GM15510 (cell line): Measurements from ENCODE around the gene PTX4.

ENCODE experiments used
- POLR2A ChIP-seq: IDR thresholded peaks from 3 replicates; pipeline ENCODE4 v1.6.1; 2011; ENCODE audit warnings: borderline replicate concordance; ENCODE audit not compliant: insufficient read length; ENCODE audit errors: extremely low read depth

The PTX4 gene

GRCh38 chr16:1527836-1528811 lies 39.4 kb upstream of the PTX4 start:
- TF ChIP-seq POLR2A, result no peak

- no peak for TF ChIP-seq POLR2A
Observed at GRCh38 chr16:1526608-1527555, 38.1 kb upstream of the PTX4 start.

- TF ChIP-seq POLR2A, result no peak
Observed at GRCh38 chr16:1525871-1526607, 37.3 kb upstream of the PTX4 start.

GRCh38 chr16:1524366-1524765 lies 35.6 kb upstream of the PTX4 start:
- no peak for TF ChIP-seq POLR2A

- TF ChIP-seq POLR2A, result no peak
Observed at GRCh38 chr16:1523581-1524245, 35.0 kb upstream of the PTX4 start.

- TF ChIP-seq POLR2A, result no peak
Observed at GRCh38 chr16:1520461-1520860, 31.7 kb upstream of the PTX4 start.

GRCh38 chr16:1519831-1520230 lies 31.1 kb upstream of the PTX4 start:
- TF ChIP-seq POLR2A, result no peak

- no peak for TF ChIP-seq POLR2A
Observed at GRCh38 chr16:1518626-1519135, 29.9 kb upstream of the PTX4 start.

- no peak for TF ChIP-seq POLR2A
Observed at GRCh38 chr16:1514507-1514906, 25.8 kb upstream of the PTX4 start.

- TF ChIP-seq POLR2A, result no peak
Observed at GRCh38 chr16:1512774-1513173, 24.0 kb upstream of the PTX4 start.

GRCh38 chr16:1511662-1512569 lies 23.2 kb upstream of the PTX4 start:
- no peak for TF ChIP-seq POLR2A

GRCh38 chr16:1510941-1511351 lies 22.2 kb upstream of the PTX4 start:
- TF ChIP-seq POLR2A, result no peak

- no peak for TF ChIP-seq POLR2A
Observed at GRCh38 chr16:1510272-1510671, 21.5 kb upstream of the PTX4 start.
